Activated B cell treated with CpG ODN at 0.5 μM for 24 hours (primary cell): ENCODE data around the gene IRF5. TPM values are rescaled to one million over a fixed set of nuclear protein-coding genes. Genes with fewer than 3 reads are reported as not detected.

Experiments used
- ATAC-seq: fragments of 200-7000 bp; cut with Tn5 transposase; one replicate; pipeline ENCODE4 v1.10.0; 2021; ENCODE audit warnings: low read depth, mild to moderate bottlenecking, moderate library complexity
- CTCF ChIA-PET: fragments of 350-600 bp; sonication (Branson Sonifier 250); formaldehyde crosslinking; loops from one replicate; lab custom pipeline; 2021; ENCODE audit warnings: antibody characterized with exemption; lab: Charles Lee
- POLR2A ChIA-PET: fragments of 350-600 bp; sonication (Branson Sonifier 250); formaldehyde crosslinking; loops from one replicate; lab custom pipeline; 2021; ENCODE audit warnings: antibody characterized with exemption; lab: Charles Lee
- DNase-seq: peaks from one replicate; pipeline ENCODE4 v3.0.0; 2022
- H3K27ac Mint-ChIP-seq: one replicate; pipeline ENCODE4 v1.8.0; 2020; ENCODE audit warnings: mixed read lengths
- H3K27me3 Mint-ChIP-seq: one replicate; pipeline ENCODE4 v1.8.0; 2021; ENCODE audit warnings: mixed read lengths
- H3K36me3 Mint-ChIP-seq: one replicate; pipeline ENCODE4 v1.8.0; 2021; ENCODE audit warnings: low read depth, mixed read lengths
- H3K4me1 Mint-ChIP-seq: one replicate; pipeline ENCODE4 v1.8.0; 2021; ENCODE audit warnings: mixed read lengths
- H3K4me3 Mint-ChIP-seq: one replicate; pipeline ENCODE4 v1.8.0; 2020; ENCODE audit warnings: mild to moderate bottlenecking, mixed read lengths
- H3K9me3 Mint-ChIP-seq: one replicate; pipeline ENCODE4 v1.8.0; 2020; ENCODE audit warnings: mixed read lengths
- intact Hi-C: fragments of 100-400 bp; cut with micrococcal nuclease; formaldehyde crosslinking; loops from one replicate; pipeline ENCODE4 v1.15.1; 2024
- total RNA-seq: library from RNA; stranded (reverse); gene quantifications from 2 replicates; pipeline ENCODE4 v1.2.3, GENCODE V29; 2022
- TF ChIP-seq, protein P1 (sequence below): fragments of 200-600 bp; IDR thresholded peaks from one replicate; pipeline ENCODE4 v1.8.0; 2022; ENCODE audit warnings: antibody characterized with exemption, mild to moderate bottlenecking

The IRF5 gene
- total RNA-seq, 1 donor from 2014 or later: 164 TPM

DNA sequence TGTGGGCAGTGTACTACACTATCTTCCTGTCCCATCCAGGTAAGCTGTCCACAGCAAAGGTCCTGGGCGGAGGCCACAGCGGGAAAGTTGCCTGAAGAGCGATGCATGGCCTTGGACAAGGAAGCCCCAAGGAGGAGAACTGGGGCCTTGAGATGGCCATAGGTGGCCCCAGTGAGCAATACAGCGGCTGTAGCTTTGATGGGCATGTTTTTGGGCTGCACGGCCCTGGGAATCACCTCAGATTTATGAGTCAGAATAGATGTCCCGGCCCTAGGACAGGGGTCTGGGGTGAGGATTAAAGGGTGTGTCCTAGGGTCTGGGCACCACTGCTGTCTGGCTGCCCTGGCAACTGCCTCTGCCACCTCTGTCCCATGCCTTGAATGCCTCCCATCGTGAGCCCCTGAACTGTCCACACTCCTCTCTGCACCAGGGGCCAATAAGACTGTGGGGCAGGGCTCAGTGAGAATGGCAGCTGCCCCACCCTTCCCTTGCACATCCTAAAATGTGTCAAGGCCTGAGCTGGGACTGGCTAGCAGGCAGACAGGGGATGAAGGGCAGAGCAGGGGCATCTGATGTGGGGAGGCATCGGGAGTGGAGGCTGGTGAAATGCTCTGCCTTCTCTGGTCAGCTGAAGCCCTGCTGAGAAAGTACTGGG is 9.4 kb upstream of the IRF5 start:
- Mint-ChIP-seq H3K9me3 (no peaks in the 10 kb centered on the region), H3K4me1 (peaks cover 12% of the 10 kb centered on the region), H3K4me3 (no peak overlapping the region), H3K36me3 (no peaks in the 10 kb centered on the region), H3K27ac (no peak overlapping the region), H3K27me3 (no peaks in the 10 kb centered on the region)
- ATAC-seq (no peak), DNase-seq (no peak)
- TF ChIP-seq, protein P1, sequence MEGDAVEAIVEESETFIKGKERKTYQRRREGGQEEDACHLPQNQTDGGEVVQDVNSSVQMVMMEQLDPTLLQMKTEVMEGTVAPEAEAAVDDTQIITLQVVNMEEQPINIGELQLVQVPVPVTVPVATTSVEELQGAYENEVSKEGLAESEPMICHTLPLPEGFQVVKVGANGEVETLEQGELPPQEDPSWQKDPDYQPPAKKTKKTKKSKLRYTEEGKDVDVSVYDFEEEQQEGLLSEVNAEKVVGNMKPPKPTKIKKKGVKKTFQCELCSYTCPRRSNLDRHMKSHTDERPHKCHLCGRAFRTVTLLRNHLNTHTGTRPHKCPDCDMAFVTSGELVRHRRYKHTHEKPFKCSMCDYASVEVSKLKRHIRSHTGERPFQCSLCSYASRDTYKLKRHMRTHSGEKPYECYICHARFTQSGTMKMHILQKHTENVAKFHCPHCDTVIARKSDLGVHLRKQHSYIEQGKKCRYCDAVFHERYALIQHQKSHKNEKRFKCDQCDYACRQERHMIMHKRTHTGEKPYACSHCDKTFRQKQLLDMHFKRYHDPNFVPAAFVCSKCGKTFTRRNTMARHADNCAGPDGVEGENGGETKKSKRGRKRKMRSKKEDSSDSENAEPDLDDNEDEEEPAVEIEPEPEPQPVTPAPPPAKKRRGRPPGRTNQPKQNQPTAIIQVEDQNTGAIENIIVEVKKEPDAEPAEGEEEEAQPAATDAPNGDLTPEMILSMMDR: no peak
- ChIA-PET POLR2A (interaction anchor here (1.7 kb wide), 1 partner anchor 9 kb away, joined by 5 read pairs; the partner anchor contains the start of gene IRF5), CTCF (no interaction called here)
- intact Hi-C loops: no loop called here

DNA sequence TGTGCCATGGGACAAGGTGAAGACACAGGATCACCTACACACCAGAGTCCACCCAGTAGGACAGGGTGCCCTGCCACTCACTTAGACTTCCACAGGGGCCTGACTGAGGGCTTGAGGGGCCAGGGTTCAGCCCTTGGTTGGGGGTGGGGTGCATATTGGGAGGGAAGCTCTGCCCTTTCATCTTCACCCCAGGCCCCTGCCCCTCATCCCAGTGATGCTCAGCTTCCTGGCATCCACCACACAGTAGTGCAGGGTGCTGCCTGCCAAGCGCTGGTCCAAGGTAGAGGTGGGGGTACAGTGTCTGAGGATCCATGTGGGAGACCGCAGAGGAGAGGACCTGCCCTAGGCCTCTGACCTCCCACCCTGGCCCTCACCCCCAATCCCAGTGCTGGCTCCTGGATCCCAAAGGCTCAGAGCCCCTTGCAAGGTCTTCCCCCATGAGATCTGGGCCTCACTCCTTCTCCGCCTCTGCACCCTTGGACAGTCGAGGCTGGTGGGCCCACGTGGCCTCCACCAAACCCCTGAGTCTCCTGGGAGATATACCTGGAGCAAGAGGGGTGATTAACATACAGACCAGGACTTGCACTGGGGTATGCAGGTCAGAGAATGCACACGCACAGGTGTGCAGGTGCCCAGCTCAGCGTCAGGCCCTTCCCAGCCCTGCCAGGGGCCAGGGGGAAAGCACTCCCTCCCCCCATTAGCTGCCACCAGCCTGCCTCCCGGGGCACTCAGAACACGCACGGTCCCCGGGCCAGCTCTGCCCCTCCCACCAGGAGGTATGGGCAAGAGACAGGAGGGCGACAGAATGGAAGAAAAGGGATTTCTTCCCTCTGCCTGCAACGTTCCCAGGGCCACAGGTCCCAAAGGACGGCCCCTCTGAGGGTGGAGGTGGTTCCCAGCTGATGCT is 8.6 kb upstream of the IRF5 start:
- intact Hi-C loops: no loop called here
- Mint-ChIP-seq H3K27me3 (no peaks in the 10 kb centered on the region), H3K36me3 (no peaks in the 10 kb centered on the region), H3K27ac (no peak overlapping the region), H3K4me1 (peaks cover 20% of the 10 kb centered on the region), H3K9me3 (no peaks in the 10 kb centered on the region), H3K4me3 (no peak overlapping the region)
- ChIA-PET CTCF (no interaction called here), POLR2A (interaction anchor here (0.6 to 1.7 kb wide), 3 partner anchors 8 to 23 kb away, joined by 3 to 5 read pairs (median 3); partner anchors contain the start of gene IRF5)
- TF ChIP-seq, protein P1: no peak
- DNase-seq (peak; percentile 10), ATAC-seq (no peak)

DNA sequence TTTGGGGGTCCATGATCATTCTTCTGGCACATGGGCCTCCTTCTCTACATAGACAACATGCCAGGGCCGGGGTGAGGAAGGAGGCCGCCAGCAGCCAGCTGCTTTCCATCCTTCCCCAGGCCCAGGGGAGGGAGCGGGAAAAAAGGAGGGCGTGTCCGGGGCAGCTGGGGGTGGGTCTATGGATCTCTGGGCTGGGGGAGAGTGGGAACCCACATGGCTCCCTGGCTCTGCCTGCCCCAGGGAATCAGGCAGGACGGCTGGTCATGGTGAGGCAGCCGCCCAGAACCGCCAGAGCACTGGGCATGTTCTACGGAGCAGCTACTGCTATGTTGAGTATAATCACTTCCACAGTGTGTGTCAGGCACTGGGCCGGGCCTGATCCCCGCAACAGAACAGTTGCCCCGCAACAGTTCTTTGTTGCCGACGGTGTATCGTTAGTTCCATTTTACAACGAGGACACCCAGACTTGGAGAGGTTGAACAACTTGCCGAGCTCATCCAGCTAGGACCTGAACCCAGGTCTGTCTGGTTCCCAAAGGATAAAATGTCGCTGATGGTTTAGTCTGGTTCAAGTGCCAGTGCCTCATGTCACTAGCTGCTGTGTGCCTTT is 6.4 kb upstream of the IRF5 start:
- H3K27ac Mint-ChIP-seq: no peak overlapping the region
- no peak for DNase-seq
- POLR2A ChIA-PET: no interaction called here
- no peak overlapping the region for H3K4me3 Mint-ChIP-seq
- TF ChIP-seq, protein P1: no peak
- no peak for ATAC-seq
- intact Hi-C loops: loop anchor here (10.0 kb wide), 1 partner anchor 684 kb away; the partner anchor contains the start of gene NRF1
- no peaks in the 10 kb centered on the region for H3K9me3 Mint-ChIP-seq
- H3K4me1 Mint-ChIP-seq: peaks cover 36% of the 10 kb centered on the region
- CTCF ChIA-PET: no interaction called here
- H3K36me3 Mint-ChIP-seq: no peaks in the 10 kb centered on the region
- no peaks in the 10 kb centered on the region for H3K27me3 Mint-ChIP-seq

GRCh38 chr7:128931965-128932861 is 5.5 kb upstream of the IRF5 start:
- peaks cover 2% of the 10 kb centered on the region for H3K36me3 Mint-ChIP-seq
- ATAC-seq (no peak), DNase-seq (no peak)
- intact Hi-C loops: loop anchor here (10.0 kb wide), 1 partner anchor 683 kb away; the partner anchor contains the start of gene NRF1
- H3K4me3 Mint-ChIP-seq: no peak overlapping the region
- H3K4me1 Mint-ChIP-seq: peaks cover 43% of the 10 kb centered on the region
- POLR2A ChIA-PET: interaction anchor here (1.5 to 1.8 kb wide), 5 partner anchors 8 to 123 kb away, joined by 4 to 11 read pairs (median 6); partner anchors contain the start of gene TNPO3
- H3K27ac Mint-ChIP-seq: peak overlapping the region; percentile 70
- no peaks in the 10 kb centered on the region for H3K9me3 Mint-ChIP-seq
- TF ChIP-seq, protein P1: no peak
- CTCF ChIA-PET: interaction anchor here (1.0 to 1.5 kb wide), 3 partner anchors 18 to 160 kb away, joined by 3 to 8 read pairs (median 4); no protein-coding TSS in a partner anchor
- H3K27me3 Mint-ChIP-seq: no peaks in the 10 kb centered on the region
